ENCODE data around the gene HDHD3.
"Not testable (repeated sequence)": the region's sequence is repeated elsewhere in the genome, so short reads cannot be mapped to it uniquely, and the experiment has no call there.

Gene HDHD3

GRCh38 chr9:113388833-113389232, 12.0 kb upstream of the HDHD3 start:
- DNase-seq, result no peak

DNA sequence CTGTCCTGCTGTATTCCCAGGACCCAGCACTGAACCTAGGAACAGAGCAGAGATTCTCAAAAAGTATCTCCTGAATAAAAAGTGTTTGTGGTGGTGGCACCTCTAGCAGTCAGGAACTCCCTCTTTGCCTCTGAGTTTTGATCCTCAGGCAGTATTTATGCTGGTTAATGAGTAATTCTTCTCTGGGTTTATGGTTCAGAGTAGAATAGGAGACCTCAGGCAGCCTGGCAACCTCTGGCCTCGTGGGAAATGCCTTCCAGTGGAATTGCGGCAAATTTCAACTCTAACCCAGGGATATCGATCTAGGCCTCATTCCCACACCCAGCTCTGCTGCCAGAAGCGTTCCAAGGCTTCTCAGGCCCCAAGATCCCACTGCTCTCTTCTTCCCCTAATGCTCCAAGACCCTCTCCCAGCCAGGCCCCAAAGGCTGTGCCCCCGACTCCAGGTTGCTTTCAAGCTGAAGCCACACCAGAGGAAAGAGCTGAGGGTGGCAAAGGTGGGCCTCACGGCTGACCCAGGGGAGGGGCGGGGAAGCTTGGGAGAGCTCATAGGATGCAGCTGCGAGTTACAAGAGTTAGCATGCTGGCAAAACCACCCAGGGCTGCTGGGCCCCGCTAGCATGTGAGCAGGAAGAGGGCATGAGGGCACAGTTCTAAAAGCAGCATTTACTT, 10.9 kb upstream of the HDHD3 start:
- no peak for DNase-seq

DNA sequence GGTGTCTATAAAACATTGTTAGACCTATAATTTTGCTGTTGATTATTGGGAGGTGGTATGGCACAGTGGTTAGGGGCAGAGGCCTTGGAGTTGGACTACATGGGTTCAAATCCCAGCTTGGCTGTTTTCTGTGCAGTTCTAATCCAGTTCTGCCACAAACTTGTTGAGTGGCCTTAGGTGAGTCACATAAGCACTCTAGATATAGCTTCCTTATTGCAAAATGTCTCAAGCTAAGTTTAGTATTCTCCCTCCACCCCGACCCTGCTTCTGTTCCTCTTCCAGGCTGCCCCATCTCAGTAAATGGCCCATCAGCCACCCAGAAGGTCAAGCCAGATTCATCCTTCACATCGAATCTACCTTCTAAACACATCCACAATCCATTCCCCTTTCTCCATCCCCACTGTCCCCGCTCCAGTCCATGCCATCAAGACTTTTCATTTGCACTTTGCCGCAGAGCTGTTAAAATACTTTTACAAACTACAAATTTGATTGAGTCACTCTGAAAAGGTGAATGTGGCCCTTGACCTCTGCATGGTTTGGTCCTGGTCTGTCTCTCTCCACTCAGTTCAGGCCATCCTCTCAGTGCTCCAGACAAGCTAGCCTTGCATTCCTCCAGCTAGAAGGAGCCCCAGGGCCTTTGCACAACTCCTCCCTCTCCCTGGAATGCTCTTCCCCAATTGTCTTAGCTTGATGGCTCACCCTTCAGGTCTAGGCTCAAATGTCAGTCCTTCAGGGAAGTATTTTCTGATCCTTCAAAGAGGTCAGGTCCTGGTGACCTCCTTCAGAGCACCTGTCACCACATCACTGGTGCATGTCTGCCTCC, 10.0 kb upstream of the HDHD3 start:
- no peak for DNase-seq

- DNase-seq, result no peak
Observed at GRCh38 chr9:113381909-113382411, 5.2 kb upstream of the HDHD3 start.

DNA sequence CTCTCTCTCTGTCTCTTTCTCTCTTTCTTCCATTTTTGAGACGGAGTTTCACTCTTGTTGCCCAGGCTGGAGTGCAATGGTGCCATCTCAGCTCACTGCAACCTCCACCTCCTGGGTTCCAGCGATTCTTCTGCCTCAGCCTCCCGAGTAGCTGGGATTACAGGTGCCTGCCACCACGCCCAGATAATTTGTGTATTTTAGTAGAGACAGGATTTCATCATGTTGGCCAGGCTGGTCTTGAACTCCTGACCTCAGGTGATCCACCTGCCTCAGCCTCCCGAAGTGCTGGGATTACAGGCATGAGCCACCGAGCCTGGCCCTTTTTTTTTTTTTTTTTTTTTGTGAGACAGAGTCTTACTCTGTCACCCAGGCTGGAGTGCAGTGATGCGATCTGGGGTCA, 4.7 kb upstream of the HDHD3 start:
- DNase-seq, result not testable (repeated sequence)

- no peak for DNase-seq
Observed at GRCh38 chr9:113380869-113381378, 4.1 kb upstream of the HDHD3 start.

- not testable (repeated sequence) for DNase-seq
Observed at GRCh38 chr9:113379829-113380210, 3.0 kb upstream of the HDHD3 start.

DNA sequence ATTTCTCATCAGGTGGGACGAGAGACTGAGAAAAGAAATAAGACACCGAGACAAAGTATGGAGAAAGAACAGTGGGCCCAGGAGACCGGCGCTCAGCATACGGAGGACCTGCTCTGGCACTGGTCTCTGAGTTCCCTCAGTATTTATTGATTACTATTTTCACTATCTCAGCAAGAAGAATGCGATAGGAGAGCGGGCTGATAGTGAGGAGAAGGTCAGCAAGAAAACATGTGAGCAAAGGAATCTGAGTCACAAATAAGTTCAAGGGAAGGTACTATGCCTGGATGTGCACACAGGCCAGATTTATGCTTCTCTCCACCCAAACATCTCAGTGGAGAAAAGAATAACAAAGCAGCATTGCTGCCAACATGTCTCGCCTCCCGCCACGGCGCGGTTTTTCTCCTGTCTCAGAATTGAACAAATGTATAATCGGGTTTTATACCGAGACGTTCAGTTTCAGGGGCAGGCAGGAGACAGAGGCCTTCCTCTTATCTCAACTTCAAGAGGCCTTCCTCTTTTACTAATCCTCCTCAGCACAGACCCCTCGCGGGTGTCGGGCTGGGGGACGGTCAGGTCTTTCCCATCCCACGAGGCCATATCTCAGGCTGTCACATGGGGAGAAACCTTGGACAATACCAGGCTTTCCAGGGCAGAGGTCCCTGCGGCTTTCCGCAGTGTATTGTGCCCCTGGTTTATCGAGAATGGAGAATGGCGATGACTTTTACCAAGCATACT, 2.5 kb upstream of the HDHD3 start:
- not testable (repeated sequence) for DNase-seq

DNA sequence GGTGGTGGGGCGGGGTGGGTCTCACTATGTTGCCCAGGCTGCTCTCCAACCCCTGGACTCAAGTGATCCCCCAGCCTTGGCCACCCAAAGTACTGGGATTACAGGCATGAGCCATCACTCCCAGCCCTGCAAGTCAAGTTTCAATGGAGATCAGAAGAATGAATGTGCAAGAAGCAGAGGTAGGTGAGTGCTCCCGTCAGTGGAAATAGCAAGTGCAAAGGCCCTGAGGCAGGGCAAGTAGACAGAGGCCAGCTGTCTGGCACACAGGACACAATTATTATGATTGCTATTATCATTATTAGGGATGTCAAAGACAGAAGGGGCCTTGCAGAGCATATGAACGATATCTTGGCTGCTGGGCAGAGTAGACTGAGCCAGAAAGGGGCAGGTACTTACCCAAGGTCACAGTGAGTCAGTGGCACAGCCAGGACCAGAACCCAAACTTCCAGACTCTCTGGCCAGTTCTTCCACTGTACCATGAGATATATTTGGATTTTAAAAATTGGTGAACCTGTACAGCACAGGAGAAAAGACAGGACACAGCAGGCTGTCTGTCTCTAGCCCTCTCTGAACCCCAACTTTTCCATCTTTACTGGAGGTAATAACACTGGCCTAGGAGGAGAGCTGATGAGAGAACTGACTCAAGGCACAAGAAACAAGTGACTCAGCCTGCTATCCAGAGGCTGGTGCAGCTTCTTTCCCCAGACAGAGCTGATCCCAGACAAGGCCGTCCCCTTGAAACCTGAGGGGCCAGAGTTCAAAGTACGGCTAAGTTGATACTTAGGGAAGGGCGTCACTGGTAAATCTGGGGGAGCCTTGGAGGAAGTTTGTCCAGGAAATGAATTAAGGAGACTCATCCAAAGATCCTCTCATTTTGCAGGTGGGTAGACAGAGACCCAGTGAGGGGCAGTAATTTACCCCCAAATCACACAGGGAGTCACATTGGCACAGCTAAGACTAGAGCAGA, 1.4 kb downstream of the HDHD3 start:
- DNase-seq, result no peak

- DNase-seq, result no peak
Observed at GRCh38 chr9:113373676-113374392, 3.0 kb downstream of the HDHD3 start.

DNA sequence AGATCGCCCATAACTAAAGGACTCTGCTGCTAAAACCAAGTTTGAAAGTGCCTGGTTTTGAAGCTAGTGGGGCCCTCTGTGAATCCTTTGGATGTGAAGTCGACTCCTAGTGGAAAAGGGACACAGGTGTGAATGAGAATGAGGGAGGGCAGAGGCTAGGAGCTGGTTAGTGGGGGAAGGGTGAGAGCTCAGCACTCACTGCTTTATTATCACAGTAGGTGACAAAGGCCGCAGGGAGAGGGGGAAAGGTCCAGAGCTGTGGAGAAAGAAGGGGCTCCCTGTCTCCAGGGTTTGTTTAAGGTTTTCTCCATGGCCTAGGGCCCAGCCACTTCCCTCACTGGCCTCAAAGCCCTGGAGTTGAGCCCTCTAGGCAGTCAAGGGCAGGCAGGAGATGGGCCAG, 3.5 kb downstream of the HDHD3 start:
- no peak for DNase-seq

- no peak for DNase-seq
Observed at GRCh38 chr9:113372059-113372458, 4.7 kb downstream of the HDHD3 start.

- DNase-seq, result no peak
Observed at GRCh38 chr9:113370806-113371325, 5.9 kb downstream of the HDHD3 start.

GRCh38 chr9:113369855-113370140, 7.0 kb downstream of the HDHD3 start:
- no peak for DNase-seq

DNA sequence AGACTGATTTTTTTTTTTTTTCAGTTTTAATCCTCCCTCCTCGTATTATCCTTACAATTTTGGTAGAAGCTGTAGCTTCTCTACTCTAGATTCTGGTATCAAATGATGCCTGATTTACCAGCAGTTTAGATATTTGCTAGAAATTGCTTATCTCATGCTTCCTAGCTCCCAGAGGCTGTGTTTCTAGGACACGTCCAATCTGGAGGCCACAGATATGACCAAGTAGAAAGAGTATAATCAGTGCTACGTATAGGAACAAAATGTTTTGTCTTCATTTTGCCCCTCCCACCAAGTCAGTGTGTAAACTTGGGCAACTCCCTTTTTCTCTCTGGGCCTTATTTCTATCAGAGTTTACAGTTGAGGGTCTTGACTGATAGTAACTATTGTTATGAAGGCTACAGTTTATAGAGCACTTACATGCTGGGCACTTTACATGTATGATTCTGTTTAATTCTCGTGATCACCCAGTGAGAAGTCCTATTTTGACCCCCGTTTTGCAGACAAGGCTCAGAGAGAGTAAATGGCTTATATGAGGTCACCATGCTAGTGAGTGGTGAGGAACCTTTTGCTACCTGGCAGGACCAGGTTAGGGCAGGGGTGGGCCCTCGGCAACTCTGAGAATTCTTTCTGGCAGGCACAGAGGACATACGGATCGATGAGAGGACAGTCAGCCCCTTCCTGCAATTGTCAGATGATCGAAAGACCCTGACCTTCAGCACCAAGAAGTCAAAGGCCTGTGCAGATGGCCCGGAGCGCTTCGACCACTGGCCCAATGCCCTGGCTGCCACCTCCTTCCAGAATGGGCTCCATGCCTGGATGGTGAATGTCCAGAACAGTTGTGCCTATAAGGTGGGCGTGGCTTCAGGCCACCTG, 7.6 kb downstream of the HDHD3 start:
- no peak for DNase-seq

- no peak for DNase-seq
Observed at GRCh38 chr9:113368348-113368981, 8.3 kb downstream of the HDHD3 start.

GRCh38 chr9:113365652-113366051, 11.1 kb downstream of the HDHD3 start:
- DNase-seq, result not testable (repeated sequence)

DNA sequence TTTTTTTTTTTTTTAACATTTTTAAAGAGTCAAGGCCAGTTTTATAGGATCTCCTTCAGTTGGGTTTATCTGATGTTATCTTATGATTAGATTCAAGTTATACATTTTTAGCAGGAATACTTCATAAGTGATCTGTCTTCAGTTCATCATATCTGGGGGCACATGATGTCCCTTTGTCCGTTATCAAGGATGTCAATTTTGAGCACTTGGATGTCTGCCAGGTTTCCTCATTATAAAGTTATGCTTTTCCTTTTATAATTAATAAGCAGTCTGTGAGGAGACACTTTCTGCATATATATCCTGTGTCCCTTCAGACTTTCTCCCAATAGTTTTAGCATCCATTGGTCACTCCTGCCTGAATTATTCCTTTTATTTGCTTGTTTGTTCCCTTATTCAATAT, 11.8 kb downstream of the HDHD3 start:
- DNase-seq, result no peak

DNA sequence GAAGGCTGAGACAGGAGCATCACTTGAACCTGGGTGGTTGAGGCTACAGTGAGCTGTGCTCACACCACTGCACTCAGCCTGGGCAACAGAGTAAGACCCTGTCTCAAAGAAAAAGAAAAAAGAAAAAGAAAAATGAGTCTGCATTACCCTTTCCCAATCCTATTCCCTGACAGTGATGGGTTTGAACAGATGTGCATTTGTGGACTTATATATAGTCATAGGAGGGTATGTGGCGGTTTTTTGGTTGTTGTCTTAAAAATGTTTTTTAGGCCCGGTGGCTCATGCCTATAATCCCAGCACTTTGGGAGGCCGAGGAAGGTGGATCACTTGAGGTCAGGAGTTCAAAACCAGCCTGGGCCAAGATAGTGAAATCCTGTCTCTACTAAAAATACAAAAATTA, 13.4 kb downstream of the HDHD3 start:
- DNase-seq, result no peak

Data from NCI-H226 (cell line).